Esophagus squamous epithelium (tissue), 5 donors: ENCODE data around the gene COPZ1. TPM values are rescaled to one million over a fixed set of nuclear protein-coding genes. Genes with fewer than 3 reads are reported as not detected.
A peak's percentile ranks its signal among the peaks of the same experiment; 100 is the strongest.

ENCODE experiments used
- DNase-seq: peaks from one replicate; lab custom pipeline; 2025; lab: John Stamatoyannopoulos, UW
- H3K27ac ChIP-seq, 4 donors: fragments of 200-600 bp; sonication (generic); one replicate each; pipeline ENCODE4 v1.5.1; 2016 to 2019; ENCODE audit warnings: mild to moderate bottlenecking in 1 of 4
- H3K27me3 ChIP-seq, 4 donors: fragments of 200-600 bp; sonication (generic); 1 replicate in 3 of 4; 2 replicates in 1 of 4; pipeline versions ENCODE4 v1.5.1 to v1.6.0; 2017 to 2021; ENCODE audit warnings: antibody characterized with exemption in 1 of 4
- H3K36me3 ChIP-seq, 3 donors: fragments of 200-600 bp; sonication (generic); one replicate each; pipeline ENCODE4 v1.5.1; 2016 to 2019
- H3K4me1 ChIP-seq, 3 donors: fragments of 200-600 bp; sonication (generic); one replicate each; pipeline ENCODE4 v1.5.1; 2017 to 2019
- H3K4me3 ChIP-seq, 4 donors: fragments of 200-600 bp; sonication (generic); 1 replicate in 3 of 4; 2 replicates in 1 of 4; pipeline ENCODE4 v1.5.1; 2016 to 2019; ENCODE audit warnings: mild to moderate bottlenecking in 2 of 4, moderate library complexity in 1 of 4
- H3K9me3 ChIP-seq, 3 donors: fragments of 200-600 bp; sonication (generic); one replicate each; pipeline ENCODE4 v1.5.1; 2016 to 2019
- CTCF ChIP-seq, 6 experiments: fragments of 450-650 bp in 4 of 6; fragments of 200-600 bp in 2 of 6; sonication (generic) in 2 of 6; IDR thresholded peaks; one replicate each; pipeline ENCODE4 v1.5.1; 2016 to 2019; ENCODE audit warnings: antibody characterized with exemption in 6 of 6, mild to moderate bottlenecking in 4 of 6, moderate library complexity in 4 of 6
- POLR2A ChIP-seq, 4 donors: fragments of 450-650 bp; IDR thresholded peaks; one replicate each; pipeline ENCODE4 v1.6.1; 2017; ENCODE audit warnings: antibody characterized with exemption in 4 of 4, mild to moderate bottlenecking in 4 of 4, moderate library complexity in 3 of 4
- WGBS, 2 donors: methylation state at CpG; one replicate each; pipeline ENCODE4 v1.1.5; 2018; 5-methylcytosine and 5-hydroxymethylcytosine counted together
- intact Hi-C: fragments of 100-400 bp; cut with DNase I; formaldehyde crosslinking; loops from one replicate; pipeline ENCODE4 v1.15.0; 2022
- total RNA-seq, 4 donors: library from RNA; depleted of rRNA; stranded (reverse); fragments of >200 nt; gene quantifications; one replicate each; pipeline ENCODE4 v1.1.0, GENCODE V29; 2016
- donor health status: DM: yes; HTN: yes; CAD: no.

Gene COPZ1
- total RNA-seq, 4 donors from 2014 or later: 68.1 to 153 (median 97.9) TPM

- WGBS, 2 donors: 64% methylated on average over 1 of the region's 8 CpGs; no CpG with 5 or more reads in 1 of the 2 donors
- no peak for DNase-seq
- Histone ChIP-seq H3K9me3 (no peaks in the 10 kb centered on the region), H3K4me3 (no peak overlapping the region), H3K36me3 (no peaks in the 10 kb centered on the region), H3K4me1 (peaks cover 3 to 26% (median 10%) of the 10 kb centered on the region in 3 donors), H3K27me3 (no peaks in the 10 kb centered on the region), H3K27ac (no peak overlapping the region)
- TF ChIP-seq POLR2A (IDR thresholded peaks at IDR 0.05) (no peak), CTCF (IDR thresholded peaks at IDR 0.05) (no peak)
- intact Hi-C loops: loop anchor here (10.0 kb wide), 1 partner anchor 68 kb away; no protein-coding TSS in a partner anchor
These were observed 38.1 kb downstream of the COPZ1 start for GRCh38 chr12:54363047-54363446.

- no peak for DNase-seq
- no peak for TF ChIP-seq POLR2A (IDR thresholded peaks at IDR 0.05)
- no peak for TF ChIP-seq CTCF (IDR thresholded peaks at IDR 0.05)
- Histone ChIP-seq H3K4me1 (peaks cover 7 to 26% (median 7%) of the 10 kb centered on the region in 3 donors), H3K27me3 (no peaks in the 10 kb centered on the region), H3K27ac (no peak overlapping the region), H3K9me3 (no peaks in the 10 kb centered on the region), H3K4me3 (no peak overlapping the region), H3K36me3 (no peaks in the 10 kb centered on the region)
- intact Hi-C loops: loop anchor here (10.0 kb wide), 1 partner anchor 69 kb away; no protein-coding TSS in a partner anchor
- 74 to 87% methylated on average over 6 of the region's 6 CpGs for WGBS, 2 donors
These were observed 38.7 kb downstream of the COPZ1 start for GRCh38 chr12:54363618-54364017.

GRCh38 chr12:54364413-54364812, 39.5 kb downstream of the COPZ1 start, which contains the start of gene GPR84:
Gene GPR84 (minus strand): TSS chr12:54364486. CDS start chr12:54363851, 635 bp downstream.
- 65 to 68% methylated on average over 4 of the region's 4 CpGs for WGBS, 2 donors
- no peaks in the 10 kb centered on the region for H3K27me3 ChIP-seq
- H3K4me3 ChIP-seq: no peak within 1 kb of the TSS
- intact Hi-C loops: loop anchor here (10.0 kb wide), 1 partner anchor 70 kb away; no protein-coding TSS in a partner anchor
- H3K36me3 ChIP-seq: peaks cover 0 to 4% (median 0%) of the 10 kb centered on the region in 3 donors
- H3K9me3 ChIP-seq: no peaks in the 10 kb centered on the region
- no peak for DNase-seq
- no peak for TF ChIP-seq POLR2A (IDR thresholded peaks at IDR 0.05)
- no peak for TF ChIP-seq CTCF (IDR thresholded peaks at IDR 0.05)
- no peak within 1 kb of the TSS for H3K27ac ChIP-seq
- H3K4me1 ChIP-seq: peaks cover 9 to 31% (median 12%) of the 10 kb centered on the region in 3 donors

GRCh38 chr12:54368025-54368708, 43.2 kb downstream of the COPZ1 start:
- intact Hi-C loops: loop anchor here (10.0 kb wide), 1 partner anchor 73 kb away; no protein-coding TSS in a partner anchor

More at GRCh38 chr12:54368025-54368708, 43.2 kb downstream of the COPZ1 start:
- TF ChIP-seq CTCF (IDR thresholded peaks at IDR 0.05) (no peak), POLR2A (IDR thresholded peaks at IDR 0.05) (no peak)
- WGBS, 2 donors: 18 to 22% methylated on average over 4 to 5 of the region's 5 CpGs
- H3K27ac ChIP-seq: peak overlapping the region in 3 of 4 donors; percentile 71 to 84 (median 80)
- peaks cover 25 to 52% (median 26%) of the 10 kb centered on the region in 3 donors for H3K4me1 ChIP-seq
- no peak for DNase-seq
- no peaks in the 10 kb centered on the region for H3K27me3 ChIP-seq
- H3K36me3 ChIP-seq: peaks cover 0 to 41% (median 4%) of the 10 kb centered on the region in 3 donors
- peak overlapping the region in 3 of 4 donors; percentile 30 to 54 (median 34) for H3K4me3 ChIP-seq
- no peaks in the 10 kb centered on the region for H3K9me3 ChIP-seq
